IPS-NIHi11 (cell line): ENCODE results near the gene CELF4.

ENCODE experiments used
- DNase-seq: peaks from one replicate; pipeline ENCODE4 v3.0.0; 2012; ENCODE audit warnings: mixed read lengths, low spot score

Gene CELF4

GRCh38 chr18:37315935-37316334 is 249.7 kb downstream of the CELF4 start:
- DNase-seq, result no peak

DNA sequence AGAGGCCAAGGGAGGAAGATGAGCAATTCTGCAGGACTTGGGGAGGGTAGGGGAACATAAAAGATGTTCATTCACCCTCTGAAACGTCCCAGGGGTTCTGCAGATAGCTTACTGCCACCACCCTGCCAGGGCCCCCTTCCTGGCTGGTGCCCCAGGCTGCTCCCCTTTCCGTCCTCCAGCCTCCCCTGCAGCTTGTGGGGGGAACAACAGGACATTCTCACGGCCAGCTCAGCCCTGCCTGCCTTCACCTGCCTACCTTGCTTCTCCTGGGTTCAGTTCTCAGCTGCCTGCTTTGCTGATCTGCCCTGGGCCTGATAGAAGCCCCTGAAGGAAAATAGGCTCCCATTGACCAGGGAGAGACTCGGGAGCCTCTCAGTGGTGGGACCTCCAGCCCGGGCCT is 251.1 kb downstream of the CELF4 start:
- peak; percentile 41 for DNase-seq

DNA sequence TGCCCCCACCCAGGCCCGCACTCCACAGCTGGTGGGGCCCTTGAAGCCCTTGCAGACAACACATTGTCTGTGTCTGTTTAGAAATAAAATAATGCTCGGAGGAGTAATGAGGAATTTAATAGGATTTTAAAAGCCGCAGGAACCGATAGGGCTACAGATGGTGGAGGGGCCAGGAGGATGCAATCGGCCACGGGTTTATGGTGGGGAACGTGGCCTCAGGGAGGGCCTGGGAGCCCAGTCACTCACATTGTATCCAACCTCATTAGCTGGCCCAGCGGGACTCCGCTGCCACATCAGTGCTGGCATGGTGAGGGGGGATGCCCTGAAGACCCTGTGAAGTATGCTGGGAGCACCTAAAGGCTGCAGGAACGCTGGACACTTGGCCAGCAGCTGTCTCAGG is 252.0 kb downstream of the CELF4 start:
- no peak for DNase-seq

GRCh38 chr18:37309861-37310260 is 255.7 kb downstream of the CELF4 start:
- DNase-seq, result no peak

GRCh38 chr18:37309059-37309458 is 256.5 kb downstream of the CELF4 start:
- DNase-seq, result no peak

DNA sequence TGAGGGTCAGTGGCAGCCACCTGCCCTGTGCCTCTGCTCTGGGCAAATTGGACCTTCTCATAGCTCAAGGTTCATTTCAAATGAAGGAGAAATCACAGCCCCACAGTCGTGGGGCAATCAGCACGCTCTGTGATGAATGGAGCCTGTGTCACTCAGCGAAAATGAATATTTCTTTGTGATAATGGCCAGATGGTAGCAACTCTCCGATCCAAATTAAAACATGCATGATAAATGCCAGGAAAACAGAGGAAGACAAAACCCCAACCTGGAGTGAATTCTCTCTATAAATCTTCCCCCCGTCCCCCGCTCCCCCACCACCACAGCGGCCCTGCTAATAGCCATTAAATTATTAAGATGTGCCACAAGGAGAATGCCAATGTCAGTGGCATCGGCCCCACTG is 258.4 kb downstream of the CELF4 start:
- DNase-seq, result no peak

DNA sequence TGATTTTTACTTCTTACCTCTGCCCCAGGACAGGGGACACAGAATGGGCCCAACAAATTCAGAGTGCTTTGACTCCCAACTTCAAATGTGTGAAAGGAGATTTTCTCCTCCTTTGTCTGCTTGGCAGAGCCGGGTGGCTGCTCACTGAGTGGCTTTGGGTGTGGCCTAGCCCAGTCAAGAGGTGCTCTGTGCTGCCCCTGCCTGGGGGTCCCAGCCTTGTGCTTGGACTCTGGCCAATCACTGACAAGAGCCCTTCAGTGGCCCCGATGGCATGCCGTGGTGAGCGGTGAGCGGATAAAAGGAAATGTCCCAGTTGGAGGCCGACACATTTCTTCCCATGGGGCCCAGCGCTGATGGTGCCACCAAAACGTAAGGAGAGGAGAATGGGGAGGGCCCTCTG is 259.2 kb downstream of the CELF4 start:
- no peak for DNase-seq

- DNase-seq, result no peak
Measured at GRCh38 chr18:37305066-37305465, 260.5 kb downstream of the CELF4 start.

DNA sequence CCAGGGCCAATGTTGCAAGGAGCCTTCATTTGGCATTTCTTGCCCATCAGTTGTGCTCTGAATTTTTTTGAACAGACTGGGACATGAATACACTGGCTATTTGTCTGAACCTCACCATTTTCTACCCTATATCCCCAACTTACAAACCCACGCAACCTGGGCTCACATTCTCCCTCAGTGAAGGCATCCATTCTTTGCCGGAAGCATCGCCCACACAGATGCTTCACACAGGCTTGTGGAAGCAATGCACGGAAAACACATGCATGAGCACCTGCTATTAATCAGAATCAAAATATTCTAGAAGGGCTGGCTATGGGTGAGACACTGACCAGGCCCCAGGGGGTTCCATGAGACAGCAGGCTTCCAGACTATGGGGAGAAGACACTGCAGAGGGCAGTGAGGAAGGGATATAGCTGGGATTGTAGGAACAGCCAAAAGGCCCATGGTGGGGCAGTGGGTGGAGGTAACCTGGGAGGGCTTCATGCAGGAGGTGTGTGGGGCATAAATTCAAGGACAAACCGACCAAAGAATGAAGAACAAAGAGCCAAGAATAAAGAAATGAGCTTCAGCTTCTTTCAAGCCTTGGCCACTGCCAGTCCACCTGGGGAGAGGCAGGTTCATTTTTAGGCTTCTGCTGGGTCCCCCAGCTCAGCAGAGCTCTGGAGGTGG is 261.5 kb downstream of the CELF4 start:
- DNase-seq, result no peak

- DNase-seq, result no peak
Measured at GRCh38 chr18:37303009-37303408, 262.6 kb downstream of the CELF4 start.

- no peak for DNase-seq
Measured at GRCh38 chr18:37302519-37302918, 263.1 kb downstream of the CELF4 start.

DNA sequence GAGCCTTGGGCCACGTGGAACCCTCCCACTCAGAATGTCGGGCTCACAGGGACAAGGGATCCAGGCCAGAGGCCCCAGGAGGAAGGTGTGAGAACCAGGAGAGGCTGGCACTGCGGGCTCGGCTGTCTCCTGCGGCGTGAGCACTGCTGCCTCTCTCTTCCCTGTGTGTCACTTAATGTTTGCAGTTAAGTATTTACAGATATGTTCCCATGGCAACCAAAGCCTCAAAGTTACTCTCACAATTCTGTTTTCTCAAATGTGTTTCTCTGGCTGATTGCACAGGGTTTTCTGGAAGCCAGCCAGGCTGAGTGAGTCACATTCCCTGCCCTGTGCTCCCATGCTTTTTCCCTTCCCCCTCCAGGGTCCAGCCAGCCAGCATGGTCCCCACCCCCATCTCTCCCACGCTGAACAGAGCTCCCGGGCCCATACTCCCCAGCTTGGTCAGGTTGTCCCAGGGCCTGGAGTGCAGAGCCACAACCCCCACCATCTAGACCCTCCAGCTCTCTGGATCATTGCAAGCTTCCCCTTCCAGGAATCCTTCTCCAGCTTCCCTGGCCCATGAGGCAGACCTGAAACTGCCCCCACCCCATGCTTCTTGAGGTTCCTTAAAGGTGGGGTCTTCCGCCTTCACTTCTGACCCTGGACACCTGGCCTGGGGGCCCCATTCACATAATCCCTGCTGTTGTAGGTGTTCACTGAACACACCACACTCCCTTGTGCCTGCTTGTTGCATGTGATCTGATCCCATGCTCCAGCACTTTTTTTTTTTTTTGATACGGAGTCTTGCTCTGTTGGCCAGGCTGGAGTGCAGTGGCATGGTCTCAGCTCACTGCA is 265.9 kb downstream of the CELF4 start:
- DNase-seq, result peak; percentile 63

- no peak for DNase-seq
Measured at GRCh38 chr18:37298816-37299215, 266.8 kb downstream of the CELF4 start.

DNA sequence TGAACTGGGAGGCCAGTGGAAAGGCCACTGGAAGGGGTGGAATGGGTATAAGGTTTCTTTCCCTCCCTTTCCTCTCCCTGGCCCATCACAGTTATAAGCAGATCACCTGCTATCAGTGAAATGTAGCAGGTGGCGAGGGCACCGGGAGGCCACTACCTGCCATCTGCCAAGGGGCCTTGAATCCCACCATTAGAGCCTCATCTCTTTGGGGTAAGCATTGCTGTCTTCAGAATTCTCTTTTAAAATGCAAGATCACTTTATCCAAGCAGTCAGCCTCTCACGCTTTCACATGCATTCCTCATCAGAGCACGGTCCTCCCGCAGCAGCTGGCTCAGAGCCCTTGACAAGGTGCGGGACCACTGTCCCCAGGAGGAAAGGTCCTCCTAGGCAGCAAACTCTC is 268.5 kb downstream of the CELF4 start:
- DNase-seq, result no peak

DNA sequence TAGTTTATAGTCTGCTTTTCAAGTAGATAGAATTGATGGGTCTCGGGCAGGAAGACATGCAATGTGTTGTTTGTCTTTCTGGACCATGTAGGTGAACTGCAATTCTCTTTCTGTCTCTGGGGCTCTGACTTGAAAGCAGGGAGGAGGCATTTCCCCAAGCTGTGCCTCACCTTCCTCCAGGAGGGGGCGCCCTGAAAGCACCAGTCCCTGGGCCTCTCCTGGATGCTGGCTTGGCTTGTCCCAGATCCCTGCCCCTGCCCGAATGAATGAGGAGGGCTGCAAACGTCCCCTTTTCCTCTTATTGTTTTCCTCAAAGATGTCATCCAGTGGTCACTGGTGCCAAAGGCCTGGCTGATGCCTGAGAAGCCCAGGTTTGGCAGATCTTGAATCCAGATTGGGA is 270.6 kb downstream of the CELF4 start:
- DNase-seq, result peak; percentile 84

GRCh38 chr18:37293359-37293758 is 272.2 kb downstream of the CELF4 start:
- no peak for DNase-seq

- DNase-seq, result no peak
Measured at GRCh38 chr18:37289423-37289822, 276.2 kb downstream of the CELF4 start.

- DNase-seq, result no peak
Measured at GRCh38 chr18:37287601-37288000, 278.0 kb downstream of the CELF4 start.

GRCh38 chr18:37286801-37287200 is 278.8 kb downstream of the CELF4 start:
- DNase-seq, result no peak

DNA sequence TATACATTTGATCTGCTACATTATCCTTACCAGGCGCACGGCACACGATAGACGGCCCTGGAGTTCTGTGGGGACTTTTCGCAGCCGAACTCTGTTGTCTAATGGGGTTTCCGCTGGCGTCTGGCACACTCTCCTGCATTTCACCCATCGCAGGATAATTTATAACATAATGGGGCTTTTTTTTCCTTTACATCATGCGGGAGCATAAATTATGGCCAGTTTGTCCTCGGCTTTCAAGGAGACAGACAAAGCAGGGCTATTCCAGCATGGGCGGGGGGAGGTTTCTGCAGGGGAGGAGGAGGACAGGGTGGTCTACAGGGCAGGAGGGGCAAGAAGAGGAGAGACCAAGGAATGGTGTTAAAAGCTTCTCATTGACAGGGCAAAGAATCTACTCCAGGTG is 279.8 kb downstream of the CELF4 start:
- no peak for DNase-seq

DNA sequence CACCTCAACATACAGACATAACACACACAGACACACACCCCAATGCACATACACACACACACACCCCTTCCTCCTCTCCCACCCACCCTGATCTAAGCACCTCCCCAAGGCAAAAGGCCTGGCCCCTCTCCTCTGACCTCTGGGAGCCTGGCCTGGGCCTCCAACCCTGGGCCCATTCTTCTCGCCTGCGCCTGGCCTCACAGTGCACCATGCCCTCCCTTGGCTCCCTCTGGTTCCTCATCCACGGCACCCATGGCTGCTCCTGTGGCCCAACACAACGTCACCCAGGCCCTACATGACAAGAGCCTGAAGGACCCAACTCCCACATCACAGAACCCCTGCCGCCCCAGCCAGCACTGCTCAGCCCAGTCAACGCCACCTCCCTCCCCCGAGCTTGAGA is 281.3 kb downstream of the CELF4 start:
- DNase-seq, result no peak

DNA sequence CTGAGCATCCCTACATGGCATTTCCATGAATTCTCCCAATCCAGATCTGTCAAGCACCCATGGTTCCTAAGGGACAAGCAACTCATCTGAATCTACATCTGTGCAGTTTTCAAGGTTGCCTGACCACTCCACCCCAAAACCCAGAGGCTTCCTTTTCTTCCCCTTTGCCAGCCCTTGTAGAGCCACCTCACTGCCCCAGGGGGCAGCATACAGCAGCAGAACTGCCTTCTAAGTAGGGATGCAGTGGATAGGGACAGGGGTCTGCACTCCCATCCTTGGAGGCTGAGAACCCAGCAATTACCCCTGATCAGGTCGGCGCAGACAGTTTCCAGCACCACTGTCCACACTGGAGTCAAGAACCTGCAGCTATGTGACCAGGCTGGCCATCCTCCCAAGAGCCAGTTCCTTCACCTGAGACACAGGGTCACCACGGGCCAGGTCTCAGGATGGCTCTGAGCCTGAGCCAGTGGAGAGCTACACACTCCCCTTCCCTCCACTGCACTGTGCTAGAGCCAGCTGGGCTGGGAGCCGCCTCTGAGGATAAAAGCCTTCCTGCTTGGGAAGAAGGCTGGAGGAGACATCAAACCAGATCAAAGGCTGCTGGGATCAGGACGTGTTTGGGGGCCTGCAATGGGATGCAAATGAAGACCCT is 283.1 kb downstream of the CELF4 start:
- DNase-seq, result peak; percentile 72

DNA sequence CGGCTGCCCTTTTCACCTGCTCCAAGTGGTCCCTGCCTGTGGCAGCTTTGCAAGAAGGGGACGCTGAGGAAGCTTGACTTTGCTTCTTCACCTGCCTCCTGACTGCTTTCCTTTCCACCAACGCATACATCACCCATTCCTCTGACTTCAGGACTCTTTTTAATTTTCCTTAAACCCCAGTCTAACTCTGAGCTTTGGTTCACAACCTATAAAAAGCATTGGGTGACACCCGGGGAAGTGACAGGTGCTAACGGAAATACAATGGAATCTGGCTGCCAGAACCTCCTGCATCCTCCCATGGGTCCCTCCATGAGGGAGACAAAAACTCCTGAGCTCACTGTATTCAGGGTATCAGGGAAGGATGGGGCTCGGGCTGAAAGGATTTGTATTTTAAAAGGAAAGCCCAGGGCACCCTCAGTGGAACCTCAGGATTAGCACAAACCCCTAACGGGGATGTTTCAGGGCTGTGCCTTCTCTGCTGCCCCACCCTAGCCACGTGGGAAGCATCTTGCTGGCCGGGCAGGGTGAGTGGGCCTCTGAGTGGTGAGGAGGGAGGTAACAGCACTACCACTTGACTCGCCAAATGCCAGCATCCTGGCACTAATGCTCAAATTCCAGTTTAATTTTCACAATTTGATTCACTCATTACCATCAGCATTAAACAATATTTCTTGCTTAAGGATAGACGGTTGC is 284.8 kb downstream of the CELF4 start:
- no peak for DNase-seq
